Activated T-cell treated with anti-CD3 and anti-CD28 coated beads for 48 hours (primary cell): Measurements from ENCODE around the gene WNT10A.
A peak's percentile ranks its signal among the peaks of the same experiment; 100 is the strongest.

ENCODE experiments used
- DNase-seq: peaks from one replicate; pipeline ENCODE4 v3.0.0-alpha.2; 2020; ENCODE audit warnings: low read depth

Gene WNT10A

DNA sequence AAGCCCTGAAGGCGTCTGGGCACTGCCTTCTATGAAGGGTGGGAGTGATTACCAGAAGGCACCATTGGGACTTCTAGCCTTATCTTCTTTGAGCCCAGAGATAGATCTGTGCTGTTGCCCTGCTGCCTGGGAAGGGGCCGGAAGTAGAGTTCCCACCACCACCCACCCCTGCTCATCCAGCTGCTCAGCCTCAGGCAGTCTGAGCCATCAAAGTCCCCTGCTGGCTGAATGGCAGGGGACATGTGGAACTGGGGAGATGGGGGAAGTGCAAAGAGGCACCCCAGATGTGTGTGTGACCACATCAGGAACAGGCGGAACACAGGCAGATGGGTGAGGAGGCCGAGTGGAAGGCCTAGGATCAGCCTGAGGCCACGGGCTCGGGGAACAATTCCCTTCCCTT, 3.3 kb upstream of the WNT10A start:
- DNase-seq = no peak

DNA sequence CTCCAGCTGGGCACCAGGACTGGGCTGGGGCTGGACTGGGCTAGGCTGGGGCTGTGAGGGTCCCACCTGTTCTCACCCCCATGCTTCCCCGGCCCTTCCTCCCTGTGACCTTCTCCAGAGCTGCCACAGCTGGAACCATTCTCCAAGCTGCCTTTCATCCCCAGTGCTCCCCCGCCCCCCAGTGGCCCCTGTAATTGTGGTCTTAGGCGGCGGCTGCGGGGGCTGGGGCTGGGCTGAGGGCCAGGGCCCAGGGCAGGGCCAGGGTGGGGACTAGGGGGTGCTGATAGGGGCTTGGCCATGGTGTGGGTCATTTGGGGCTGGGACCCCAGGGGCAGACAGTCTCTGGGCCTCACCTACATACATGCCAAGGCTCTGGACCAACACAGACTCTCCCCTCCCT, 2.8 kb upstream of the WNT10A start:
- DNase-seq = no peak

DNA sequence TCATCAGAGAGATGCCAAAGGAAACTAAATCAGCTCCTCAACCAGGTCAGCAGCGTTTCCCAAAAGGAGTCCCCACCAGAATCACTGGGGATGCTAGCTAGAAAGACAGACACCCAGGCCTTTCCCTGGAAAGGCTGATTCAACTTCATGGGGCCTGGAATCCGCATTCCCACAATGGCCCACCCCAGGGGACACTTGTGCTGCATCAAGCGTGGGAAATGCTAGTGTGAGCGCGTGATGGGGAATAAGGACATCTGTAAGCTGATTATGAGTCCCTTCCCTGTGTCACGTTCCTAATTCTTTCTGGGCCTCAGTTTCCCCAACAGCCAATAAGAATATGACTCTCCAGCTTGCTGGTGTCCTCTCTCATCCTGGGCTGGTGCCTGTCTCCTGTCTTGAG, 2.2 kb upstream of the WNT10A start:
- no peak for DNase-seq

DNA sequence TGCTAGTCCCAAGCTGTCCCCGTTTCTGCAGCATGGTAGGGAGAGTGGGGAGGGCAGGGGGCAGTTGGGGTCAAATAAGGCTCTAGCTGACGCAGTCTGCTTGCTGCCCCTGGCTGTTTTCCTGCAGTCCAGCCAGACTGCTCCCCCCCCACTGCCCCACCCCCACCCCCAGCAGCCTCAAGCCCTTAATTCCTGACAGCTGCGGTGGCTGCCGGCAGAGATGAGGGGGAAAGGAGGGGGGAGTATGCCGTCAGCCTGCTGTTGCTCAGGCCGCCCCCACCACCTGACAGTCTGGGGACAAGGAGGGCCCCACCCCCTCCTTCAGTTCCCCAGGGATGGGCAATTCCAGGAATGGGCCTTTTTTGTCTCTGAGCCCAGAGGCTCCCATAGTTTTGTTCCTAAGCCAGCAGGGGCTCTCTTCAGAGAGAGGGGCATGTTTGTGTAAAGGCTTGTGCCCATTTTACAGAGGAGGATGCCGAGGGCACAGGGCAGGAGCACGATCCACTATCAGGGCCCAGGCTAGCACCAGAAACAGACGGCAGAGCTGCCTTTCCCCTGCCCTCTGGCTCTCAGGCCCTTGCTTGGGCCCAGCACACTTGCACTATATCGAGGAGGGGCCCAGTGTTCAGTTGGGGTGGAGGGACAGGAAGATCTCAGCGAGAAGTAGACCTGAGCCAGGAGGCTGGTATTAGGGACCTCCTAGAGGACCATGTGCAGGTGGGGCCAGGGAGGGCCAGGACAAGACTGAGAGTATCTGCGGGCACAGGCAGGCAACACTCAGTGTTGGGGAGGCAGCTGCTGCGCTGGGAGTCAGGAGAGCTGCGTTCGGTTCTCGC, 1.5 kb upstream of the WNT10A start:
- DNase-seq = no peak

DNA sequence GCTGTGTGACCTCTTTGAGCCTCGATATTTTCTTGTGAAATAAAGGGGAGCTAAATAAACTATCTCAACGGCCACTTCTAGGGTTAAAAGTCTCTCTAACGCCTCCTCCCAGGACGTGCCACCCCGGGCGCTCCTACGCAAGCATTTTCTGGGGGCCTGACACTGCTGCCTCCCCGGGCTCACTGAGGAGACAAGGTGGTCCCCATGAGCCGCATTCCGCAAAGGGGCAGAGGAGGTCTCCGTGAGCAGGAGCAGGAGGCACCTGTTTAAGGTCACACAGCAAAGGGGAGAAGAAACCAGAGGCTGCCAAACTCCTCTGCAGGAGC, 913 bp upstream of the WNT10A start:
- no peak for DNase-seq

DNA sequence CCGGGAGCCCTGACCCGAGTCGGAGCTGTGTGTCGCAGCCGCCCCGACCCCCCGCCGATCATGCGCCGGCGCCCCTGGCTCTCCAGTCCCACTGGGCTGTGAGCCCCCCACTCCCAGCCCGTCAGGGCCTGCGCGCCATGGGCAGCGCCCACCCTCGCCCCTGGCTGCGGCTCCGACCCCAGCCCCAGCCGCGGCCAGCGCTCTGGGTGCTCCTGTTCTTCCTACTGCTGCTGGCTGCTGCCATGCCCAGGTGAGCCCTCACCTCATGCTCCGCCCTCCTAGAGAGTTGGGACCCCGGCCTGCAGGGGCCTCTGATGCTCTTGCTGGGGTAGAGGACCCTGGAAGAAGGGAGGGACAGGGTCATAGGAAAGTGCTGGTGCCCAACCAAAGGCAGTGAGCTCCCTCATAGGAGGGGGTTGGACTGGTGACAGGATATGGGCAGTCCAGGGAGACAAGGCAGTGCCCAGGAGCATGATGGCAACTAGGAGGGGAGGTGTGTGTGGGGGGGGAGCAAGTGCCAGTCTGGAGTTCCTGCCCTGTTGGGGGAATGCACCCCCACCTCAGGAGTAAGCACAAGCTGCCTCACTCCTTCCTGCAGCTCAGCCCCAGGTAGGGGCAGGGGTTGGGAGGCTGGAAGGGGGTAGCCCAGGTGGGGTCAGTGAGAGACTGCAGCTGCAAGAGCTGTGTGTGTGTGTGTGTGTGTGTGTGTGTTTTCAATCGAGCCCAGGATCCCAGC, 375 bp downstream of the WNT10A start:
- no peak for DNase-seq

DNA sequence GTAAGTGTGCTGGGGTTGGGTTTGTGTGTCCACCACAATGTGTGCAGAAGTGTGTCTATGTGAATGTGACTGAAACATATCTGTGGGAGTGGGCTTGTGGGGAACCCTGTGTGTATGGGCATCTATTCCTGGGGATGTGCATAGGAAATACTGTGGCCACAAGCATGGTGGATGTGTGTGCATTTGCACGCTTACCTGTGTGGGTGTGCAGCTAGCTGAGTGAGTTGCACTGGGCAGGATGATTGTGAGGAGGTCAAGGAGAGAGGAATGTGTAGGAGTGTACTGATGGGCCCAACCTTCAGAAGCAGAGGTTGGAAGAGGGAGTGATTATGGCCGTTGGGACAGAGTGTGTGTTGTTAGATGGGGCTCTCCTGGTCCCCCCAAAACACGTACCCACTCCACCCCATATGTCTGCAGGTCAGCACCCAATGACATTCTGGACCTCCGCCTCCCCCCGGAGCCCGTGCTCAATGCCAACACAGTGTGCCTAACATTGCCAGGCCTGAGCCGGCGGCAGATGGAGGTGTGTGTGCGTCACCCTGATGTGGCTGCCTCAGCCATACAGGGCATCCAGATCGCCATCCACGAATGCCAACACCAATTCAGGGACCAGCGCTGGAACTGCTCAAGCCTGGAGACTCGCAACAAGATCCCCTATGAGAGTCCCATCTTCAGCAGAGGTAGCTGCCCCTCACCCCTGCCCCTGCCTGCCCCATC, 1.2 kb downstream of the WNT10A start:
- no peak for DNase-seq

DNA sequence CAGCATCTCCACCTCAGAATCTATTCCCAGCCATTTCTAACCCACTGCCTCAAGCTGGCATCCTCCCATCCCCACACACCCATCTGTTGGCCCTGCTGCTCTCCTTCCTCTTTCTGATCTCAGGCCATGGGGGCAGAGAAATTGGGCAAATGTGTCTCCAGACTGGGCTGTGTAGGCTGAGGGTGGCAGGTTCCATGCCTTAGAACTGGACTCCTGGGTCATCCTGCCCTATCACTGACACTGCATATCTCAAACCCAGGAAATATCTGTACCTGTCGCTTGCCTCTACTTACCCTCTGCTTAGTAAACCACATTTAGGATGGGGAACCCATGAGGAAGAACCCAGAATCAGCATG, 1.8 kb downstream of the WNT10A start:
- DNase-seq = no peak

DNA sequence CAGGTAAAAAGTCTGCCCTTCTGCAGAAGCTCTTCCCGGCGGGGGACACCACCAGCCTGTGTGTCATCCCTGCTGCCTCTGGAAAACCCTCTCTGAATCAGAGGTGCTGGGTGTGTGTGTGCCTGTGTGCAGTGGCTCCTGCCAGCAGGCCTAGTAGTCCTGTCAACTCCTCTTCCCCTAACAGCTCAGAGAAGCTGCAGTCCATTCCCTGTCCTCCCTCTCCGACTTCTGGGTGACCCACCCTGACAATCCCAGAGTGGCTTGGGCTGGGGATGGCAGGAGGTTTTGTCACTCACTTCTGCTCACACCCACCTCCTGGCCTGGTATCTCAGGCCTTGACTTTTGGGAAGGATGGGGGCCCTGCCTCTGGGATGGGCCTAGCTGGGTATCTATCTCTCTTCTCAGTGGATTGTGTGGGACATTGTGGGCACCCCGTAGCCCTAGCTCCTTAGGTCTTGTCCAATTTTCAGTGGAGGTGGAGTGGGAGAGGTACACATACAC, 2.3 kb downstream of the WNT10A start:
- DNase-seq = no peak

DNA sequence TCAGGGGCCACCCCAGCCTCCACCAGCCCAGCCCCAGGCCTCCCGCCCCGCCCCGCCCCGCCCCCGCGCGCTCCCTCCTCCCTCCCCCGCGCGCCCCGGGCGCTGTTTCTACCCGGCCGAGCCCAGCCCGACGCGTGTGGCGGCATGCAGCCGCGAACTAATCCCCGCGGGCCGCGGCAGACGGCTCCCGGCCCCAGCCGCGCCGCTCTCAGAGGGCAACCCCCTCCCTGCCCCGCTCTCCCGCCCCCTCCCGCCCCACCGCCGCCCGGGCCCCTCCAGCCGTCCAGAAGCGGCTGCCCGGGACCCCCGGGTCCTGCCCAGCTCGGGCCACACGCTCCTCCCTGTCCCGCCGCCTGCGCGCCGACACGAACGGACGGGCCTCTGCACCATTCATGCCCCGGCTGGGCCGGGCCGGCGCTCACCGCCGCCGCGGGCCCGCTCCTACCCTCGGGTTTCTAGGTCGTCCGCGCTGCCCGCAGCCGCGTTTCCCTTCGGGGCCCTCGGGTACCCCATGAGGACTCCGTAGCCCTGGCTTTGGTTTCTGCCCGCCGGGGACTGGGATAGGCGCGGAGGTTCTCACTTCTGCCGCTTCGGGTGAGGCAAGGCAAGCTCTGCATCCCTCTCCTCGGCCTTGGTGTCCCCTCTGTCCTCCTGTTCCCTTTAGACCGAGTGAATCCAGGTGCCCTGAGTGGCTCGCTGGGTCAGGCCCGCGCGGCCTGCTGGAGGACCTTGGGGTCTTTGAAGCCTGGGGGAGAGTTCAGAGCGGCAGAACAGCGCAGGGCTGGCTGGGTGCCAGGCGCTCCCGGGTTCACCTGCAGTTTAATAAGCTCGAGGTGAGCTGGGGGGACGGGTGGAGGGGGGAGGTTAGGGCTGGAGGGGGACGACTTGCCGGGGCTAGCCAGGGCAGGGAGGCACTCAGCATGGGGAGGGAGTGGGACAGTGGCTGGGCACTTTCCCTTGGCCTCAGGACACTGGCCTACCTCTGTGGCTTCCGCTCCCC, 3.1 kb downstream of the WNT10A start:
- DNase-seq = no peak

DNA sequence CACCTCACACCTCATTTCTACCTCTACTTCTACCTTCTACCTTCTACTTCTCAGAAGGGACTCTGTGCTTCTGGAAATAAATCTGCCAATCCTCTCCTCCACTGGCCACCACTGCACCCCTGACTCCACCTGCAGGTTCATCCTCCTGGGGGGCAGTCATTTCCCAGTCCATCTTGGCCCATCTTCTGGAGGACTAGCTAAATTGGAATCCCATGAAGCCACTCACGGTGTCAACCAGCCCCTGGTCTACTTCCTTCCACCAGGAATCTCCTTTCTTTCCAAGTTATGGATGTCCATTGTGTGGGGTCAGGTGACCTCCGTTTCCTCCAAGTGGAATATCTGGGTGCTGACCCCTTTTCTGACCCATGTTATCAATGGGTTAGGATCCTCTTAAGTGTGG, 3.9 kb downstream of the WNT10A start:
- DNase-seq = no peak

DNA sequence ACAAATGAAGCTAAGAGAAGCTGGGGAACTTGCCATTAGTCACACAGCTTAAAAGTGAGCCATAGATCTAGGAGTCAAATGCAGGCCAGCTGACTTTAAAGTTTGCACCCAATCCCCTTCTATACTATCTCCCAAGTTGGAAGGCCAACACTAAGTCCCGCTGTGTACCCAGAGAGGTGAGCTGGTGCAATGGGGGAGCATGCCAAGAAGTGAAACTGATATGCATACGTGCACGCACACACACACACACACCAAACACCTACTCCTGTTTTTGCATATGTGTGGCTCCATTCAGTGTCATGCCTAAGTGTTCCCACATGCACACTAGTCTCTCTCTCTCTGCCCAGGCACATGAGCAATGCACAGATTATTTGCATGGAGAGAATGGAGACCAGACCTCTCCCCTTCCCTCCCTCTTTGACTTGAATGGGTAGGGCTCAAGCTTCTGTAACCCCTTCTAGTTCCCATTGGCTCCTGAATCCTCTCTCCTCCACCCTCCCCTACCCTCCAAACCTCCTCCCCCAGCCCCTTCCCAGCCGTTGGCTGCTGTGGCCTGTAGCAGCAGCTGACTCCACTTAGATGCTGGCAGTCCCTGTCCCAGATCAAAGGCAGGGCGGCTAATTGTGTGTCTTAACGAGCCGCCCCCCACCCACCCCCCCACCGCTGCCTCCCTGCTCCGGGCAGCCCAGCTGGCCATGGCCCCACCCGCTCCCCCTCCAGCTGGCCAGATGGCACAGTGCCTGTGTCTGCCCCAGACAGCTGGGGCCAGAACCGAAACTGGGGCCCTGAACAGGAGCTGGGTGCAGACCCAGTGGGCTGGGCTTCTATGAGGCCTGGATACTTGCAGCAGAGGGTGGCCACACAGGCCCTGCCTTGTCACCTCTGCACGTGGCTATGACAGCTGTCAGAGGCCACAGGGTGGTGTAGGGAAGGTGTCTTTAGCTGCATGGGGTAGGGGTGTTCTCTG, 5.6 kb downstream of the WNT10A start:
- no peak for DNase-seq

DNA sequence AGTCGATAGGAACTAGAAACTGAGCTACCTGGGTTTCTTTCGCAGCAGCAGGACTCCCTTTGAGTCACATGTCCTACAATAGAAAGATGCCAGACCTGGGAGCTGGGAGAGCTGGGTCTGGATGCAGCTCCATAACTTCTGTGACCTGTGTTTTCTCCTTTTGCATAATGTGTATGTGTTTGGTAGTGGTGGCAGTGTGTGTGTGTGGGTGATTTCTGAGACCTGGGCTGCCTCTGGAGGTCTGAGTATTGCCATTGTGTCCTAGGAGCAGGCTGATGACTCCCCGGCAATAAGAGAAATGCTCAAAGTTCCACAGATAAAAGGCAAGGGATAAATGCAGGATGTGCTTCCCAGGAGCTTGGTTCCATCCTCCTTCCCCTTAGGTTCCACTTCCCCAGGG, 6.4 kb downstream of the WNT10A start:
- DNase-seq = no peak

DNA sequence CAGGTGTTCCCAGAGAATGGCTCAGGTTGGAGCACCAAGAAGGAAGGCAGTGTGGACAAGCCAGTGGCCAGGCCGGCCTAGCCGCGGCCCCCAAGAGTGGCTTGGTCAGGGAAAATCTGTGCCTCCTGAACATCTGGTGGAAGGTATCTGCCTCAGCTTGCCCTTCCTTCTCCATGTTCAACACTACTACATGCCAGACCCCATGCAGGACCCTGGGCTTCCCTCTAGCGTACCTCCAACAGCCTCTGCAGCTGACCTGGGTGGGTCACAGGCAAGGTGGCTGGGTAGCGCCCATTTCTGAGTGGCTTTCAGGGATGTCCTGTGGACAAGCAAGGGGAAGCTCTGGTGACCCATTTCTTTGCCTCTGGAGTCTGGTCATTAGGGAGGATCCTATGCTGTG, 7.7 kb downstream of the WNT10A start:
- no peak for DNase-seq

DNA sequence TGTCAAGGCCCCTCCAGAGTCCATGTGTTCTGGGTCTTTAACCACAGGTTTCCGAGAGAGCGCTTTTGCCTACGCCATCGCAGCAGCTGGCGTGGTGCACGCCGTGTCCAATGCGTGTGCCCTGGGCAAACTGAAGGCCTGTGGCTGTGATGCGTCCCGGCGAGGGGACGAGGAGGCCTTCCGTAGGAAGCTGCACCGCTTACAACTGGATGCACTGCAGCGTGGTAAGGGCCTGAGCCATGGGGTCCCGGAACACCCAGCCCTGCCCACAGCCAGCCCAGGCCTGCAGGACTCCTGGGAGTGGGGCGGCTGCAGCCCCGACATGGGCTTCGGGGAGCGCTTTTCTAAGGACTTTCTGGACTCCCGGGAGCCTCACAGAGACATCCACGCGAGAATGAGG, 9.3 kb downstream of the WNT10A start:
- no peak for DNase-seq

DNA sequence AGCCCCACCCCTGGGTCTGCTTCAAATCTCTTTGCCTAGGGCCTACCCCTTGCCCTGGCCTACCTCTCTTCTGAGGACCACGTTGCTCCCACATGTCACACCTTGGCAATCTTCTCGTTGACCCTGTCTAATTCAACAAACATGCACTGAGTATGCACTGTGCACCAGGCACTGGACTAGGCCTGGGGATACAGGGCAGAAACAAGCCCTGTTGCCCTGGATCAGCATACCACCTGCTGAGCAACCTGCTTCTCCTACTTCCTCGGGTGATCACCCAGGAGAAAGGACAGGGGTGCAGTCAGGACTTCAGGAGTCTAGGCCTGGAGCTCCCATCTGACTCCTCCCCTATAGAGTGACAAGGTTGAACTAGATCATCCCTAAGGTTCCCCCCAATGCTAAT, 9.7 kb downstream of the WNT10A start:
- no peak for DNase-seq

DNA sequence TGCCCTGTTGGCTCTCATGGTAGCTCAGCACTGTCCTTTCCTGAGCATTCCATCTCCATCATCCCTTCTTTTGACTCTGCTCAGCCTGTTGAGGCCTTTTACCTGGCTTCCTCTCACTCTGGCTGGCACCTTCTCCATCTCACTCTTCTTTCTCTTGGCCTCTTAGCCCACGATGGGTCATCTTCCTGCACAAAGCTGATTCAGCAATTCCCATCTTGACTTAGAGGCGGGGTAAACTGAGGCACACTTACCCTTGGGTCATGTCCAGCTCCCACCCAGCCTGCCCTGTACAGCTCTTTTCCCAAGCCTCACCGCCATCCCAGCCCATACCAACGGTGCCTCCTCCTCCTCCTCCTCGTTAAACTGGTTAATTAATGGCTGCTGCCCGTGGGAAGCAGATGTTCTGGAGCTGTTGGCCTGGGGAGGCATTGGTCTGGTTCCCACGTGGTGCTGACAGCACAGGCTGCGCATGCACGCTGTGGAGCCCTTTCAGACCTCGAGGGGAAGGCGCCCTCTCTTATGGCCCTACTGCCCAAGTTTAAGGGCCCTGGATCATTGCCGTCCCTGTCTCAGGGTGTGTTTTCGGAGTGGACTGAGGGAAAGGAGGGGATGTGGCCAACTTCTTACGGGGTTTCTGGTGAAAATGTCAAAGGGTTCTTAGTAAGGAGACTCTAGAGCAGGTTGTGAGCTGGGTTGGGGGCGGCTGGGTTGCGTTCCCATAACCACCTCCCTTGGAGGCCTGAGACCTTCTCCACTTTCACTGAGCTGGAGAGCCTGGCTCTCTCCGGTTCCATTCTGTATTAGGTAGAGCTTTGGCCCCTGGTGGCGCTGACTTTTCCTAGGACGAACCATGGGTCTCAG, 10.9 kb downstream of the WNT10A start:
- no peak for DNase-seq

DNA sequence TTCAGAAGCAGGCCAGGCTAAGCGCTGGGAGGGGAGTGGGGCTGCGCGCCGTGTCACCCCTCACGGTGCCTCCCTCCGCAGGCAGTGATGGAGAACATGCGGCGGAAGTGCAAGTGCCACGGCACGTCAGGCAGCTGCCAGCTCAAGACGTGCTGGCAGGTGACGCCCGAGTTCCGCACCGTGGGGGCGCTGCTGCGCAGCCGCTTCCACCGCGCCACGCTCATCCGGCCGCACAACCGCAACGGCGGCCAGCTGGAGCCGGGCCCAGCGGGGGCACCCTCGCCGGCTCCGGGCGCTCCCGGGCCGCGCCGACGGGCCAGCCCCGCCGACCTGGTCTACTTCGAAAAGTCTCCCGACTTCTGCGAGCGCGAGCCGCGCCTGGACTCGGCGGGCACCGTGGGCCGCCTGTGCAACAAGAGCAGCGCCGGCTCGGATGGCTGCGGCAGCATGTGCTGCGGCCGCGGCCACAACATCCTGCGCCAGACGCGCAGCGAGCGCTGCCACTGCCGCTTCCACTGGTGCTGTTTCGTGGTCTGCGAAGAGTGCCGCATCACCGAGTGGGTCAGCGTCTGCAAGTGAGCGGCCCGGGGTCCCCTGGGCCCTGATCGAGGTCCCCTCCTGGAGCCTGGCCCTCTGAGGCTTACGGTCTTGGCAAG, 12.2 kb downstream of the WNT10A start:
- peak; percentile 81 for DNase-seq
